ENCODE measurements around the gene RNF220. TPM values are rescaled to one million over a fixed set of nuclear protein-coding genes. Genes with fewer than 3 reads are reported as not detected.

Gene RNF220
- total RNA-seq, 1 donor from 2014 or later, result 47.1 TPM

DNA sequence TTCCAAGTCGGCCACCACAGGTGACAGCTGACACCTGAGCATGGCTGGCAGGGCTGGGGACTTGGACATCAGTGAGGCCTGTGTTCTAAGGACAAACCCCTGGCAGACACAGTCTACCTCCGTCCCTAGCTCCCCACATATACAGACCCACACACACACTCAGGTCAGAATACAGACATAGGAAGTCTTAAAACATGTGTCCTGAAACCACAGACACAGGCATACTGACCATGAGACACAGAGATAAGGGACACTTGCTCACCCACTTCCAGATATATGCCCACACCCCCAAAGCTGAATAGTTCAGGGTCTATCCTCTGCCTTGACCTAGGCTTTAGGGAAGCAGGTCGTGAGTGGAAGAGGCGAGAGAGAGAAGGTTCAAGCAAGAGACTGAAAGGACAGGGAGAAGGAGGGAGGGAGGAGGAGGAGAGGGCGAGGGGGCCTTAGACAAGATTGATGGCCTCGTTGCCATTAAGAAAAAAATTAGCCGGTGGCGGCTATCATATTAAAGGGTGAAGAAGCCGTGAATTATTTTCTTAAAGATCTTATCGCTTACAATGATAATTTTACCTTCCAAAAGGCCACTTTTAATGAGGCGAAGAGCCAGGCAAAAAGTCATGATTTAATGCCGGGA lies 219.3 kb downstream of the RNF220 start:
- Mint-ChIP-seq H3K27me3 (ENCODE audit: low read depth, unreplicated experiment) (peaks cover 18% of the 10 kb centered on the region), H3K9me3 (ENCODE audit: unreplicated experiment) (no peaks in the 10 kb centered on the region), H3K36me3 (ENCODE audit: low read depth, unreplicated experiment) (peaks cover 3% of the 10 kb centered on the region), H3K4me1 (ENCODE audit: low read depth, unreplicated experiment) (no peaks in the 10 kb centered on the region), H3K4me3 (ENCODE audit: unreplicated experiment) (no peak overlapping the region), H3K27ac (ENCODE audit: unreplicated experiment) (no peak overlapping the region)
- no peak for FAIRE-seq
- no peaks in the 10 kb centered on the region for H3K27me3 ChIP-seq (ENCODE audit: insufficient read depth, low read length)
- peaks cover 20% of the 10 kb centered on the region for H3K4me1 ChIP-seq (ENCODE audit: insufficient read depth, low read length)
- no peaks in the 10 kb centered on the region for H4K20me1 ChIP-seq (ENCODE audit: insufficient read depth, low read length)
- H3K4me2 ChIP-seq (ENCODE audit: low read length), result no peak overlapping the region
- H3K36me3 ChIP-seq (ENCODE audit: insufficient read depth, low read length), result no peaks in the 10 kb centered on the region
- no peak overlapping the region for H3K27ac ChIP-seq (ENCODE audit: low read depth, low read length)
- TF ChIP-seq, protein P1, sequence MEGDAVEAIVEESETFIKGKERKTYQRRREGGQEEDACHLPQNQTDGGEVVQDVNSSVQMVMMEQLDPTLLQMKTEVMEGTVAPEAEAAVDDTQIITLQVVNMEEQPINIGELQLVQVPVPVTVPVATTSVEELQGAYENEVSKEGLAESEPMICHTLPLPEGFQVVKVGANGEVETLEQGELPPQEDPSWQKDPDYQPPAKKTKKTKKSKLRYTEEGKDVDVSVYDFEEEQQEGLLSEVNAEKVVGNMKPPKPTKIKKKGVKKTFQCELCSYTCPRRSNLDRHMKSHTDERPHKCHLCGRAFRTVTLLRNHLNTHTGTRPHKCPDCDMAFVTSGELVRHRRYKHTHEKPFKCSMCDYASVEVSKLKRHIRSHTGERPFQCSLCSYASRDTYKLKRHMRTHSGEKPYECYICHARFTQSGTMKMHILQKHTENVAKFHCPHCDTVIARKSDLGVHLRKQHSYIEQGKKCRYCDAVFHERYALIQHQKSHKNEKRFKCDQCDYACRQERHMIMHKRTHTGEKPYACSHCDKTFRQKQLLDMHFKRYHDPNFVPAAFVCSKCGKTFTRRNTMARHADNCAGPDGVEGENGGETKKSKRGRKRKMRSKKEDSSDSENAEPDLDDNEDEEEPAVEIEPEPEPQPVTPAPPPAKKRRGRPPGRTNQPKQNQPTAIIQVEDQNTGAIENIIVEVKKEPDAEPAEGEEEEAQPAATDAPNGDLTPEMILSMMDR (IDR thresholded peaks at IDR 0.05; ENCODE audit: insufficient read depth, low read depth, low read length), result no peak
- no peak for TF ChIP-seq EZH2 (IDR thresholded peaks at IDR 0.05; ENCODE audit: insufficient read depth, low read length)
- H2AFZ ChIP-seq (ENCODE audit: low read depth, low read length), result no peak overlapping the region
- H3K4me3 ChIP-seq (ENCODE audit: insufficient read depth, low read depth, low read length), result no peak overlapping the region
- H3K9ac ChIP-seq (ENCODE audit: low read length), result no peak overlapping the region
- DNase-seq (ENCODE audit: low read depth), result no peak
- H3K9me3 ChIP-seq (ENCODE audit: insufficient read depth, low read depth, low read length), result no peaks in the 10 kb centered on the region
- no peaks in the 10 kb centered on the region for H3K79me2 ChIP-seq (ENCODE audit: insufficient read depth, low read length)

DNA sequence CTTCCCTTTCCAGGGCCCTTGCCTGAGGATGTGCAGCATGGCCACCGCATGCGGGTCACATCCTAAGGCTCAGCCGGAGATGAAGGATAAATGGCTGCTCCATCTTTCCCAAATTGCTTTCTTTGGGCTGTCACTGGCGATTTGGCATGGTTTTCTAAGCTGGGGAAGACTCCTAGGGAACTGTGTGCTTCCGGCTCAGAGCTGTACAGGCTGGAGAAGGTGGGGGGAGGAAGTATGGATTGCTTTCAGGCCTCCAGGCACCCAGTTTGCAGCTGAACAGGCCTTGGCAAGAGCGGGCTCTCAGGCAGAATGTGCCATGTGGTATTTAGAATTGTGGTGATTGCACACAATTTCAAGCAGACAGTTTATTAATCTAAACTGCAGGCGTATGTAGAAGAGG lies 220.3 kb downstream of the RNF220 start:
- H3K4me3 ChIP-seq (ENCODE audit: insufficient read depth, low read depth, low read length), result no peak overlapping the region
- no peaks in the 10 kb centered on the region for H3K9me3 ChIP-seq (ENCODE audit: insufficient read depth, low read depth, low read length)
- Mint-ChIP-seq H3K36me3 (ENCODE audit: low read depth, unreplicated experiment) (peaks cover 3% of the 10 kb centered on the region), H3K4me3 (ENCODE audit: unreplicated experiment) (no peak overlapping the region), H3K9me3 (ENCODE audit: unreplicated experiment) (no peaks in the 10 kb centered on the region), H3K27me3 (ENCODE audit: low read depth, unreplicated experiment) (peaks cover 18% of the 10 kb centered on the region), H3K27ac (ENCODE audit: unreplicated experiment) (no peak overlapping the region), H3K4me1 (ENCODE audit: low read depth, unreplicated experiment) (no peaks in the 10 kb centered on the region)
- H3K4me2 ChIP-seq (ENCODE audit: low read length), result no peak overlapping the region
- FAIRE-seq, result no peak
- H3K79me2 ChIP-seq (ENCODE audit: insufficient read depth, low read length), result no peaks in the 10 kb centered on the region
- H3K36me3 ChIP-seq (ENCODE audit: insufficient read depth, low read length), result no peaks in the 10 kb centered on the region
- H2AFZ ChIP-seq (ENCODE audit: low read depth, low read length), result no peak overlapping the region
- DNase-seq (ENCODE audit: low read depth), result no peak
- no peak overlapping the region for H3K9ac ChIP-seq (ENCODE audit: low read length)
- no peak overlapping the region for H3K27ac ChIP-seq (ENCODE audit: low read depth, low read length)
- no peaks in the 10 kb centered on the region for H4K20me1 ChIP-seq (ENCODE audit: insufficient read depth, low read length)
- no peaks in the 10 kb centered on the region for H3K27me3 ChIP-seq (ENCODE audit: insufficient read depth, low read length)
- H3K4me1 ChIP-seq (ENCODE audit: insufficient read depth, low read length), result peaks cover 16% of the 10 kb centered on the region
- TF ChIP-seq EZH2 (IDR thresholded peaks at IDR 0.05; ENCODE audit: insufficient read depth, low read length), result no peak
- TF ChIP-seq, protein P1 (IDR thresholded peaks at IDR 0.05; ENCODE audit: insufficient read depth, low read depth, low read length), result no peak

All from astrocyte (in vitro differentiated cells and primary cell).